Hepatocyte (in vitro differentiated cells): ENCODE measurements around the gene CACNA2D4. TPM values are rescaled to one million over a fixed set of nuclear protein-coding genes. Genes with fewer than 3 reads are reported as not detected.

Experiments
- DNase-seq: peaks from one replicate; pipeline ENCODE4 v3.0.0-alpha.2; 2016; ENCODE audit warnings: low spot score
- H2AFZ ChIP-seq: fragments of 200-600 bp; sonication (generic); 2 replicates; pipeline ENCODE4 v1.6.0; 2016; ENCODE audit warnings: antibody characterized with exemption, mild to moderate bottlenecking
- H3K27ac ChIP-seq: fragments of 200-600 bp; sonication (generic); 2 replicates; pipeline ENCODE4 v1.5.1; 2016; ENCODE audit warnings: mild to moderate bottlenecking
- H3K27me3 ChIP-seq: fragments of 200-600 bp; sonication (generic); 2 replicates; pipeline ENCODE4 v1.6.1; 2016
- H3K36me3 ChIP-seq: fragments of 200-600 bp; sonication (generic); replicated peaks from 2 replicates; pipeline ENCODE4 v1.5.1; 2016; ENCODE audit warnings: low read depth; ENCODE audit not compliant: insufficient read depth
- H3K4me1 ChIP-seq: fragments of 200-600 bp; sonication (generic); 2 replicates; pipeline ENCODE4 v1.5.1; 2016; ENCODE audit warnings: mild to moderate bottlenecking, moderate library complexity; ENCODE audit not compliant: insufficient read depth
- H3K4me2 ChIP-seq: fragments of 200-600 bp; sonication (generic); 2 replicates; pipeline ENCODE4 v1.6.0; 2016
- H3K4me3 ChIP-seq: fragments of 200-600 bp; sonication (generic); 2 replicates; pipeline ENCODE4 v1.5.1; 2016; ENCODE audit warnings: mild to moderate bottlenecking
- H3K79me2 ChIP-seq: fragments of 200-600 bp; sonication (generic); 2 replicates; pipeline ENCODE4 v1.6.0; 2017; ENCODE audit warnings: mild to moderate bottlenecking
- H3K9me2 ChIP-seq: fragments of 200-600 bp; sonication (generic); replicated peaks from 2 replicates; pipeline ENCODE4 v1.6.0; 2017; ENCODE audit warnings: mild to moderate bottlenecking; ENCODE audit not compliant: insufficient read depth
- H3K9me3 ChIP-seq: fragments of 200-600 bp; sonication (generic); 2 replicates; pipeline ENCODE4 v1.5.1; 2016; ENCODE audit warnings: low read depth, mild to moderate bottlenecking
- H4K20me1 ChIP-seq: fragments of 200-600 bp; sonication (generic); 2 replicates; pipeline ENCODE4 v1.6.0; 2016; ENCODE audit warnings: mild to moderate bottlenecking; ENCODE audit not compliant: insufficient read depth, poor library complexity, severe bottlenecking
- EZH2 ChIP-seq: fragments of 200-600 bp; sonication (generic); IDR thresholded peaks from 2 replicates; pipeline ENCODE4 v1.6.1; 2016; ENCODE audit warnings: antibody characterized with exemption, mild to moderate bottlenecking, borderline replicate concordance
- EZH2phosphoT487 ChIP-seq: fragments of 200-600 bp; sonication (generic); IDR thresholded peaks from one replicate; pipeline ENCODE4 v1.6.1; 2018; ENCODE audit warnings: antibody characterized with exemption, mild to moderate bottlenecking, low read depth, moderate library complexity; ENCODE audit not compliant: unreplicated experiment, severe bottlenecking
- WGBS: methylation state at CpG from one replicate; pipeline ENCODE4 v1.1.6; 2016; ENCODE audit warnings: low lambda C conversion rate; ENCODE audit errors: missing lambda C conversion rate; 5-methylcytosine and 5-hydroxymethylcytosine counted together
- polyA plus RNA-seq: library from polyadenylated mRNA; unstranded; fragments of >200 nt; fragmentation: Nextera tagmentation; extraction: Ambion mirVana; gene quantifications from 2 replicates; pipeline ENCODE4 v1.2.1, GENCODE V29; 2016
- total RNA-seq: library from RNA; depleted of rRNA; stranded (reverse); fragments of >200 nt; gene quantifications from 2 replicates; pipeline ENCODE4 v1.2.3, GENCODE V29; 2014
- TF ChIP-seq, protein P1 (sequence below): fragments of 200-600 bp; sonication (generic); IDR thresholded peaks from 2 replicates; pipeline ENCODE4 v1.5.1; 2016; ENCODE audit warnings: antibody characterized with exemption, mild to moderate bottlenecking; ENCODE audit not compliant: poor library complexity

The CACNA2D4 gene
- total and polyA plus RNA-seq, 2 experiments from 2014 or later, result 1.3 to 2.1 TPM

DNA sequence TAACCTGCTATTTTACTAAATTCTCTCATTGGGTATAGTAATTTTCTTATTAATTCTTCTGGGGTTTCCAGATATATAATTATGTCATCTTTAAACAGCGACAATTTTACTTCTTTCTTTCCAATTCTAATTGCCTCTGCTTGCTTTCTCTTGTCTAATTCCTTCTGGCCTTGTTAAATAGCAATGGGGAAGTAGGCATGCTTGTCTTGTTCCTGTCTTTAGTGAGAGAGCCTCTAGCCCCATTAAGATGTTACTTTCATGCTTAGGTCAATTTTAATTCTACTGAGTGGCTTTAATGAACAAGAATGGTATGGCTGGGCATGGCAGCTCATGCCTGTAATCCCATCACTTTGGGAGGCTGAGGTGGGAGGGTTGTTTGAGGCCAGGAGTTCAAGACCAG is 66.4 kb downstream of the CACNA2D4 start:
- Histone ChIP-seq H3K27ac (no peak overlapping the region), H4K20me1 (no peaks in the 10 kb centered on the region), H2AFZ (no peak overlapping the region), H3K36me3 (no peaks in the 10 kb centered on the region), H3K79me2 (no peaks in the 10 kb centered on the region), H3K4me2 (no peak overlapping the region), H3K9me3 (no peaks in the 10 kb centered on the region), H3K9me2 (no peaks in the 10 kb centered on the region), H3K4me1 (no peaks in the 10 kb centered on the region), H3K4me3 (no peak overlapping the region), H3K27me3 (no peaks in the 10 kb centered on the region)
- no peak for TF ChIP-seq EZH2phosphoT487
- no peak for DNase-seq
- WGBS, result 94% methylated on average over 1 of the region's 1 CpG

DNA sequence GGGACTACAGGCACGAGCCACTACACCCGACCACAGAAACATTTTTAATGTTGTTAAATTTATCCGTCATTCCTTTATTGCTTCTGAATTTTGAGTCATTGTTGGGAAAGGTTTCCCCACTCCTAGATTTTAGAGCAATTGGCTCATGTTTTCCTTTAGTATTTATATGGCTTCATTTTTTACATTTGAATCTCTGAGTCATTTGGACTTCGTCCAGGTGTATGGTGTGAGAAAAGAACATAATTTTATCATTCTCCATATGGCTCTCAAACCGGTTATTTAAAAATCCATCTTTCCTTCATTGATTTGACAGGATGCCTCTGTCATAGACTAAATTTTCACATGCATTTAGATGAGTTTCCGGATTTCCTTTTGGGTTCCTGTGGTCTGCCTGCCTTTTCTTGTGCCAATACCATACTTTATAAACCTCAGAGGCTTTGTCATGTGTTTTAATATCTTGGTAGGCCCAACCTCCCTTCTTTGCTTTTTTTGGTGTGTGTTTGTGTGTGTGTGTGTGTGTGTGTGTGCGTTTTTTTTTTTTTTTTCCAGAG is 67.2 kb downstream of the CACNA2D4 start:
- Histone ChIP-seq H3K36me3 (no peaks in the 10 kb centered on the region), H3K27me3 (no peaks in the 10 kb centered on the region), H3K27ac (no peak overlapping the region), H3K4me3 (no peak overlapping the region), H3K79me2 (no peaks in the 10 kb centered on the region), H3K9me2 (no peaks in the 10 kb centered on the region), H3K4me2 (no peak overlapping the region), H3K9me3 (no peaks in the 10 kb centered on the region), H3K4me1 (no peaks in the 10 kb centered on the region), H2AFZ (no peak overlapping the region), H4K20me1 (no peaks in the 10 kb centered on the region)
- TF ChIP-seq, protein P1, sequence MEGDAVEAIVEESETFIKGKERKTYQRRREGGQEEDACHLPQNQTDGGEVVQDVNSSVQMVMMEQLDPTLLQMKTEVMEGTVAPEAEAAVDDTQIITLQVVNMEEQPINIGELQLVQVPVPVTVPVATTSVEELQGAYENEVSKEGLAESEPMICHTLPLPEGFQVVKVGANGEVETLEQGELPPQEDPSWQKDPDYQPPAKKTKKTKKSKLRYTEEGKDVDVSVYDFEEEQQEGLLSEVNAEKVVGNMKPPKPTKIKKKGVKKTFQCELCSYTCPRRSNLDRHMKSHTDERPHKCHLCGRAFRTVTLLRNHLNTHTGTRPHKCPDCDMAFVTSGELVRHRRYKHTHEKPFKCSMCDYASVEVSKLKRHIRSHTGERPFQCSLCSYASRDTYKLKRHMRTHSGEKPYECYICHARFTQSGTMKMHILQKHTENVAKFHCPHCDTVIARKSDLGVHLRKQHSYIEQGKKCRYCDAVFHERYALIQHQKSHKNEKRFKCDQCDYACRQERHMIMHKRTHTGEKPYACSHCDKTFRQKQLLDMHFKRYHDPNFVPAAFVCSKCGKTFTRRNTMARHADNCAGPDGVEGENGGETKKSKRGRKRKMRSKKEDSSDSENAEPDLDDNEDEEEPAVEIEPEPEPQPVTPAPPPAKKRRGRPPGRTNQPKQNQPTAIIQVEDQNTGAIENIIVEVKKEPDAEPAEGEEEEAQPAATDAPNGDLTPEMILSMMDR, result no peak
- TF ChIP-seq EZH2 (no peak), EZH2phosphoT487 (no peak)
- DNase-seq, result no peak
- WGBS, result 77% methylated on average over 7 of the region's 7 CpGs

DNA sequence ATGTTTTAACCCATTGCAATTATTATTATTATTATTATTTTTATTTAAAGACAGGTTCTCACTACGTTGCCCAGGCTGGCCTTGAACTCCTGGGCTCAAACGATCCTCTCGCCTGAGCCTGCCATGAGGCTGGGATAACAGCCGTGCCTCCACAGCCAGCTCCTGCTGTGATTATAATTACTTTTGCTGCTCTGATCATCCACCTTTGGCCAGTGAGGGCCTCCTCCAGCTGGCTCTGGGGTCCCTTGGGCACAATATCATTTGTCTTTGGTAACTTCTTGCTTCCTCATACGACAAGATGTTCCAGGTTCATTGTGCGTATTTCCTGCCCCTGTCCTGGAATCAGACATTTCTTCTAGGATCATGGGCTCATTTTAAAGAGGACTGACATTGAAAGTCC is 69.7 kb downstream of the CACNA2D4 start:
- TF ChIP-seq, protein P1, result no peak
- no peak for TF ChIP-seq EZH2
- TF ChIP-seq EZH2phosphoT487, result no peak
- Histone ChIP-seq H3K27ac (no peak overlapping the region), H2AFZ (no peak overlapping the region), H3K36me3 (no peaks in the 10 kb centered on the region), H3K79me2 (no peaks in the 10 kb centered on the region), H3K27me3 (no peaks in the 10 kb centered on the region), H3K9me2 (no peaks in the 10 kb centered on the region), H3K4me2 (no peak overlapping the region), H4K20me1 (no peaks in the 10 kb centered on the region), H3K9me3 (no peaks in the 10 kb centered on the region), H3K4me3 (no peak overlapping the region), H3K4me1 (no peaks in the 10 kb centered on the region)
- WGBS, result 92% methylated on average over 6 of the region's 6 CpGs
- no peak for DNase-seq

DNA sequence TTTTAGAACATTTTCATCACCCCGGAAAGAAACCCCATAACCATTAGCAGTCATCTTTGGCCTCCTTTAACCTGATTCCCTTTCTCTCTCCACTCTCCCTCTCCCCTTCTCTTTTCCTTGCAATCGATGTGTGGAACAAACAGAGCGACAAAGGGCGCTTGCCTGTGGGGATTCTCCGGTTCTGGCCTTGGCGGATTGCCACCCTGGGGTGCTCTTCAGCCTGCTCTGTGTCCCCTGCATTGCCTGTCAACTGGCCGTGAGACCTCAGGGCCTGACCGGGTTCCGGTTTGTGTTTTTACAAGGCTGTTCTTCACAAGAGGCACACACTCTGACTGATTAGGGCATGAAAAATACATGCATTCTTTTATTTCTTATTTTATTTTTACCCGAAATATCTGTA is 70.3 kb downstream of the CACNA2D4 start:
- H3K4me2 ChIP-seq, result no peak overlapping the region
- H3K27ac ChIP-seq, result no peak overlapping the region
- no peaks in the 10 kb centered on the region for H3K27me3 ChIP-seq
- H3K4me3 ChIP-seq, result no peak overlapping the region
- H3K79me2 ChIP-seq, result no peaks in the 10 kb centered on the region
- no peak for DNase-seq
- TF ChIP-seq EZH2, result no peak
- no peak for TF ChIP-seq EZH2phosphoT487
- TF ChIP-seq, protein P1, result no peak
- no peaks in the 10 kb centered on the region for H3K36me3 ChIP-seq
- H3K4me1 ChIP-seq, result no peaks in the 10 kb centered on the region
- no peak overlapping the region for H2AFZ ChIP-seq
- WGBS, result 82% methylated on average over 10 of the region's 10 CpGs
- H3K9me3 ChIP-seq, result no peaks in the 10 kb centered on the region
- no peaks in the 10 kb centered on the region for H3K9me2 ChIP-seq
- no peaks in the 10 kb centered on the region for H4K20me1 ChIP-seq
